GM19099 (cell line): ENCODE data around the gene NSRP1.
A peak's percentile ranks its signal among the peaks of the same experiment; 100 is the strongest.

Experiments
- POLR2A ChIP-seq: IDR thresholded peaks from 3 replicates; pipeline ENCODE4 v1.6.1; 2011; ENCODE audit warnings: low read depth; ENCODE audit not compliant: insufficient read length; ENCODE audit errors: extremely low read depth

Gene NSRP1

GRCh38 chr17:30116661-30117551 is at the start of gene NSRP1:
NSRP1 (plus strand) TSS chr17:30116816; CDS start chr17:30116844, 28 bp downstream.
- TF ChIP-seq POLR2A = peak; percentile 98

- no peak for TF ChIP-seq POLR2A
These were observed 48.2 kb upstream of the NSRP1 start for GRCh38 chr17:30068465-30068864.

- TF ChIP-seq POLR2A = no peak
These were observed 42.4 kb upstream of the NSRP1 start for GRCh38 chr17:30074254-30074653.

GRCh38 chr17:30074730-30075129 is 41.9 kb upstream of the NSRP1 start:
- TF ChIP-seq POLR2A = no peak

GRCh38 chr17:30082773-30083172 is 33.8 kb upstream of the NSRP1 start:
- no peak for TF ChIP-seq POLR2A

GRCh38 chr17:30084788-30085187 is 31.8 kb upstream of the NSRP1 start:
- no peak for TF ChIP-seq POLR2A

- TF ChIP-seq POLR2A = no peak
These were observed 29.7 kb upstream of the NSRP1 start for GRCh38 chr17:30086896-30087295.

- TF ChIP-seq POLR2A = no peak
These were observed 25.4 kb upstream of the NSRP1 start for GRCh38 chr17:30091121-30091670.

- no peak for TF ChIP-seq POLR2A
These were observed 24.8 kb upstream of the NSRP1 start for GRCh38 chr17:30091771-30092170.

GRCh38 chr17:30092886-30093285 is 23.7 kb upstream of the NSRP1 start:
- TF ChIP-seq POLR2A = no peak

- TF ChIP-seq POLR2A = no peak
These were observed 23.0 kb upstream of the NSRP1 start for GRCh38 chr17:30093463-30094147.

- TF ChIP-seq POLR2A = no peak
These were observed 20.9 kb upstream of the NSRP1 start for GRCh38 chr17:30095507-30096244.

GRCh38 chr17:30101686-30102390 is 14.8 kb upstream of the NSRP1 start:
- no peak for TF ChIP-seq POLR2A

- no peak for TF ChIP-seq POLR2A
These were observed 12.7 kb upstream of the NSRP1 start for GRCh38 chr17:30103921-30104320.

- no peak for TF ChIP-seq POLR2A
These were observed 11.9 kb upstream of the NSRP1 start for GRCh38 chr17:30104575-30105339.
